Peyer's patch (tissue), 4 donors: ENCODE data around the gene ARHGAP19.

Source experiments
- POLR2A ChIP-seq, 2 donors: fragments of 450-650 bp; IDR thresholded peaks; one replicate each; pipeline ENCODE4 v1.5.1; 2017; ENCODE audit warnings: antibody characterized with exemption in 2 of 2, mild to moderate bottlenecking in 2 of 2, moderate library complexity in 2 of 2
- TF ChIP-seq, protein P1 (sequence below), 6 experiments: fragments of 450-650 bp in 4 of 6; fragments of 200-600 bp in 2 of 6; sonication (generic) in 1 of 6; IDR thresholded peaks; one replicate each; pipeline ENCODE4 v1.5.1; 2017 to 2019; ENCODE audit warnings: antibody characterized with exemption in 6 of 6, mild to moderate bottlenecking in 3 of 6, moderate library complexity in 1 of 6

DNA sequence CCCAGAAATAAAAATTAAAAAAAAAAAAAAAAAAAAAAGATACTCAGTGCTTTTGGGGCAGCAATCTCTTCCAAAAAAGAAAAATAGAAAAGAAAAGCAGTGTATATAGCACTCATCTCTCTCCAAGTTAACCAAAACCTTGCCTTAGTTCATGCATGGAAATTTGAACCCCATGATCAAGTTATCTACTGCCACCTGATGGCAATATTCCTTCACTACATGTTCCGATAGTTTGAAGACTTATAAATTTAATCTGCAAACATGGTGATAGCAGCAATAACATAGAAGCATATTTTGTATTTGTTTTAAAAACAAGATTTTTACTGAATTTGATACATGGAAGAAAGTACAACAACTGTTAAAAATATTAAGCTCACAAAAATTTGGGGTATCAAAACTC, 58.0 kb downstream of the ARHGAP19 start:
- TF ChIP-seq, protein P1, sequence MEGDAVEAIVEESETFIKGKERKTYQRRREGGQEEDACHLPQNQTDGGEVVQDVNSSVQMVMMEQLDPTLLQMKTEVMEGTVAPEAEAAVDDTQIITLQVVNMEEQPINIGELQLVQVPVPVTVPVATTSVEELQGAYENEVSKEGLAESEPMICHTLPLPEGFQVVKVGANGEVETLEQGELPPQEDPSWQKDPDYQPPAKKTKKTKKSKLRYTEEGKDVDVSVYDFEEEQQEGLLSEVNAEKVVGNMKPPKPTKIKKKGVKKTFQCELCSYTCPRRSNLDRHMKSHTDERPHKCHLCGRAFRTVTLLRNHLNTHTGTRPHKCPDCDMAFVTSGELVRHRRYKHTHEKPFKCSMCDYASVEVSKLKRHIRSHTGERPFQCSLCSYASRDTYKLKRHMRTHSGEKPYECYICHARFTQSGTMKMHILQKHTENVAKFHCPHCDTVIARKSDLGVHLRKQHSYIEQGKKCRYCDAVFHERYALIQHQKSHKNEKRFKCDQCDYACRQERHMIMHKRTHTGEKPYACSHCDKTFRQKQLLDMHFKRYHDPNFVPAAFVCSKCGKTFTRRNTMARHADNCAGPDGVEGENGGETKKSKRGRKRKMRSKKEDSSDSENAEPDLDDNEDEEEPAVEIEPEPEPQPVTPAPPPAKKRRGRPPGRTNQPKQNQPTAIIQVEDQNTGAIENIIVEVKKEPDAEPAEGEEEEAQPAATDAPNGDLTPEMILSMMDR (IDR thresholded peaks at IDR 0.05) = peak in 4 of 6 experiments; percentile 56 to 76 (median 68)
- TF ChIP-seq POLR2A (IDR thresholded peaks at IDR 0.05) = no peak
